PC-9 (cell line): ENCODE data around the gene VEGFD. TPM values are rescaled to one million over a fixed set of nuclear protein-coding genes. Genes with fewer than 3 reads are reported as not detected.

Experiments used
- BruUV-seq: library from RNA; stranded (reverse); fragments of 400-500 nt; replicated peaks from 2 replicates; lab custom pipeline; 2021; lab: Mats Ljungman, UMichigan
- CTCF ChIA-PET: fragments of 300-600 bp; sonication (Branson Sonifier 250); formaldehyde crosslinking; loops from one replicate; lab custom pipeline; 2022; ENCODE audit warnings: antibody characterized with exemption; lab: Charles Lee
- POLR2A ChIA-PET: fragments of 300-600 bp; sonication (Branson Sonifier 250); formaldehyde crosslinking; loops from one replicate; lab custom pipeline; 2022; ENCODE audit warnings: antibody characterized with exemption; ENCODE audit not compliant: unreplicated experiment; lab: Charles Lee
- DNase-seq, 2 experiments: peaks; one replicate each; pipeline versions ENCODE4 v3.0.0 to v3.0.0-alpha.2; 2015 to 2022; ENCODE audit warnings: mixed read lengths in 1 of 2
- H2AFZ ChIP-seq: fragments of 200-600 bp; sonication (generic); 2 replicates; pipeline ENCODE4 v1.8.1; 2017; ENCODE audit warnings: antibody characterized with exemption
- H3F3A ChIP-seq: fragments of 200-600 bp; sonication (generic); 2 replicates; pipeline ENCODE4 v1.8.1; 2017; ENCODE audit warnings: antibody characterized with exemption, mild to moderate bottlenecking, low read depth; ENCODE audit not compliant: insufficient read depth
- H3K27ac ChIP-seq: fragments of 200-600 bp; sonication (generic); 2 replicates; pipeline ENCODE4 v1.6.1; 2016; ENCODE audit warnings: mixed run types
- H3K27me3 ChIP-seq: fragments of 200-600 bp; sonication (generic); 2 replicates; pipeline ENCODE4 v1.6.1; 2016; ENCODE audit warnings: low read depth, mixed run types; ENCODE audit not compliant: insufficient read depth
- H3K36me3 ChIP-seq: fragments of 200-600 bp; sonication (generic); 2 replicates; pipeline ENCODE4 v1.6.1; 2016; ENCODE audit warnings: low read depth, mixed run types
- H3K4me1 ChIP-seq: fragments of 200-600 bp; sonication (generic); replicated peaks from 2 replicates; pipeline ENCODE4 v1.6.1; 2016; ENCODE audit warnings: mixed run types; ENCODE audit not compliant: insufficient read depth
- H3K4me2 ChIP-seq: fragments of 200-600 bp; sonication (generic); 2 replicates; pipeline ENCODE4 v1.6.1; 2017; ENCODE audit warnings: mixed run types
- H3K4me3 ChIP-seq: fragments of 200-600 bp; sonication (generic); 2 replicates; pipeline ENCODE4 v1.6.1; 2016; ENCODE audit warnings: mixed run types
- H3K79me2 ChIP-seq: fragments of 200-600 bp; sonication (generic); 2 replicates; pipeline ENCODE4 v1.6.1; 2017; ENCODE audit warnings: low read depth, mixed run types
- H3K9me2 ChIP-seq: fragments of 200-600 bp; sonication (generic); 2 replicates; pipeline ENCODE4 v1.8.1; 2017; ENCODE audit warnings: mild to moderate bottlenecking; ENCODE audit not compliant: insufficient read depth
- H3K9me3 ChIP-seq: fragments of 200-600 bp; sonication (generic); 2 replicates; pipeline ENCODE4 v1.8.1; 2016; ENCODE audit warnings: low read depth; ENCODE audit not compliant: insufficient read depth
- H4K20me1 ChIP-seq: fragments of 200-600 bp; sonication (generic); 2 replicates; pipeline ENCODE4 v1.8.1; 2017; ENCODE audit not compliant: insufficient read depth
- EZH2 ChIP-seq: fragments of 200-600 bp; sonication (generic); IDR thresholded peaks from 2 replicates; pipeline ENCODE4 v1.8.0; 2017; ENCODE audit warnings: antibody characterized with exemption, low read depth
- intact Hi-C: fragments of 100-400 bp; cut with micrococcal nuclease; formaldehyde crosslinking; loops from one replicate; pipeline ENCODE4 v1.10.0; 2022; ENCODE audit not compliant: unreplicated experiment
- total RNA-seq: library from RNA; stranded (reverse); gene quantifications from 2 replicates; pipeline ENCODE4 v1.2.3, GENCODE V29; 2021
- TF ChIP-seq, protein P1 (sequence below): fragments of 200-600 bp; sonication (generic); conservative IDR thresholded peaks from 2 replicates; pipeline ENCODE4 v1.6.1; 2017; ENCODE audit warnings: mixed run types, antibody characterized with exemption, mild to moderate bottlenecking, moderate library complexity

VEGFD gene
- total RNA-seq, 1 experiment from 2014 or later = 2.5 TPM

DNA sequence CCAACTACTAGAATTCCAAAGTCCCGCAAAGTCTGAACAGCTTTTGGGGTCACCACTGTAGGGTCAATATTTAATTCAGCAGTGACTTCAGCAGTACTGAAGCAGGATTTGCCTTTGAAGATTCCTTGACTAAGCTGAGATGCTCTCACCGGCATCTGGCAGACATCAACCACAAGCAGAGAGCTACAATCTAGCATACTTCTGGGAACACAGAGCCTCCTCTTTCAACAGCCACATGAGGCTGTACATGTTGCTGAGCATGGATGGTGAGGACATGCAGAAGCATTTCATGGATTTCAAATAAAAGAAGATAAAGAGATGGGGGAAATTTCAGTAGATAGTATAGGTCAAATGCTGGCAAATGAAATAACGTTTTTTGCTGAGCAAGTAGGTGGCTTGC is 62.1 kb downstream of the VEGFD start:
- ChIA-PET CTCF (no interaction called here), POLR2A (no interaction called here)
- DNase-seq = no peak
- Histone ChIP-seq H4K20me1 (no peaks in the 10 kb centered on the region), H3K79me2 (no peaks in the 10 kb centered on the region), H3K4me1 (no peaks in the 10 kb centered on the region), H3K9me3 (no peaks in the 10 kb centered on the region), H3F3A (no peaks in the 10 kb centered on the region), H3K27ac (no peak overlapping the region), H3K27me3 (no peaks in the 10 kb centered on the region), H3K36me3 (no peaks in the 10 kb centered on the region), H3K9me2 (no peaks in the 10 kb centered on the region), H3K4me3 (no peak overlapping the region), H3K4me2 (no peak overlapping the region), H2AFZ (no peak overlapping the region)
- intact Hi-C loops = no loop called here
- TF ChIP-seq, protein P1, sequence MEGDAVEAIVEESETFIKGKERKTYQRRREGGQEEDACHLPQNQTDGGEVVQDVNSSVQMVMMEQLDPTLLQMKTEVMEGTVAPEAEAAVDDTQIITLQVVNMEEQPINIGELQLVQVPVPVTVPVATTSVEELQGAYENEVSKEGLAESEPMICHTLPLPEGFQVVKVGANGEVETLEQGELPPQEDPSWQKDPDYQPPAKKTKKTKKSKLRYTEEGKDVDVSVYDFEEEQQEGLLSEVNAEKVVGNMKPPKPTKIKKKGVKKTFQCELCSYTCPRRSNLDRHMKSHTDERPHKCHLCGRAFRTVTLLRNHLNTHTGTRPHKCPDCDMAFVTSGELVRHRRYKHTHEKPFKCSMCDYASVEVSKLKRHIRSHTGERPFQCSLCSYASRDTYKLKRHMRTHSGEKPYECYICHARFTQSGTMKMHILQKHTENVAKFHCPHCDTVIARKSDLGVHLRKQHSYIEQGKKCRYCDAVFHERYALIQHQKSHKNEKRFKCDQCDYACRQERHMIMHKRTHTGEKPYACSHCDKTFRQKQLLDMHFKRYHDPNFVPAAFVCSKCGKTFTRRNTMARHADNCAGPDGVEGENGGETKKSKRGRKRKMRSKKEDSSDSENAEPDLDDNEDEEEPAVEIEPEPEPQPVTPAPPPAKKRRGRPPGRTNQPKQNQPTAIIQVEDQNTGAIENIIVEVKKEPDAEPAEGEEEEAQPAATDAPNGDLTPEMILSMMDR = no peak
- no peak for TF ChIP-seq EZH2
- no TSS peak for BruUV-seq

DNA sequence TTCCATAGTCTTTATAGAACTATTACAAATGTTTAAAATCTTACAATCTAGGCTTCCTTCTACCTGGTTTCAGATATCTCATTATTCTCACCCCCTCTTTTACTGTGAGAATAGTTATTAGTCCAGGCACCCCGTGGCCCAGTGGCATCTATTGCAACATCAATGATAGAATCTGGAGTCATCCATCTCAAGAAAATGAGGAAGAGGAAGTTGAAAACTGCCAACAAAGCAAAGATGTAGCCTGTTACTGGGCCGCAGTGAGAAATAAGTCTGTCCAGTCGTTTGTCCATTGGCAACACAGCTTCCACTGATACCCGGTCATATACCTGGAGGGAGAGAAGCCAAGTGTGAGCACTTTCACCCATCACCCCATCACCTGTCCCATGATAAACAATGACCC is 62.8 kb downstream of the VEGFD start:
- no peaks in the 10 kb centered on the region for H3K9me3 ChIP-seq
- BruUV-seq = no TSS peak
- H3K27me3 ChIP-seq = no peaks in the 10 kb centered on the region
- POLR2A ChIA-PET = no interaction called here
- intact Hi-C loops = no loop called here
- no peaks in the 10 kb centered on the region for H3K4me1 ChIP-seq
- H4K20me1 ChIP-seq = no peaks in the 10 kb centered on the region
- H3K36me3 ChIP-seq = no peaks in the 10 kb centered on the region
- H3K4me3 ChIP-seq = no peak overlapping the region
- TF ChIP-seq, protein P1 = no peak
- no peak for TF ChIP-seq EZH2
- no peak overlapping the region for H3K27ac ChIP-seq
- CTCF ChIA-PET = no interaction called here
- no peaks in the 10 kb centered on the region for H3F3A ChIP-seq
- H3K79me2 ChIP-seq = no peaks in the 10 kb centered on the region
- H3K4me2 ChIP-seq = no peak overlapping the region
- no peaks in the 10 kb centered on the region for H3K9me2 ChIP-seq
- no peak for DNase-seq
- no peak overlapping the region for H2AFZ ChIP-seq

DNA sequence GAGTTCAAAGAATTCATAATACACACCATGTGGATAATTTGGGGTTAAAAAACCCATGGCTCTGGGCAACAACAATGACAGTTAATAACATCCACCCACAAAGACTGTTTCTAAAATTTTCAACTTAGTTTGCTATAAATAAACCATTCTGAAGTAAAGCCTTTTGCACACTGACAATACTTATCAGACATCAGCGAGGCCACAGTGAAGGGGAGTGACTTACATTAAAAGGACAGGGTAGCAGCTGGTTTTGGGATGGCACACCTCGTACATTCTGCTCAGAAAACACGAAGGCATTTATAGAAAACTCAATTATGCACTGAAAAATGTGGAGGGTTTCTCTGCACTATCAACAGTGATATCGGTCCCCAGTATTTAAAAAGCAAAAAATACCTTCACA is 63.9 kb downstream of the VEGFD start:
- no TSS peak for BruUV-seq
- no peak overlapping the region for H3K27ac ChIP-seq
- DNase-seq = no peak
- H3K4me2 ChIP-seq = no peak overlapping the region
- no peaks in the 10 kb centered on the region for H3K36me3 ChIP-seq
- no peaks in the 10 kb centered on the region for H3K27me3 ChIP-seq
- intact Hi-C loops = no loop called here
- no peaks in the 10 kb centered on the region for H4K20me1 ChIP-seq
- H3F3A ChIP-seq = no peaks in the 10 kb centered on the region
- CTCF ChIA-PET = no interaction called here
- H3K79me2 ChIP-seq = no peaks in the 10 kb centered on the region
- no peaks in the 10 kb centered on the region for H3K9me3 ChIP-seq
- no peaks in the 10 kb centered on the region for H3K4me1 ChIP-seq
- no peak overlapping the region for H2AFZ ChIP-seq
- TF ChIP-seq, protein P1 = no peak
- TF ChIP-seq EZH2 = no peak
- H3K4me3 ChIP-seq = no peak overlapping the region
- POLR2A ChIA-PET = no interaction called here
- no peaks in the 10 kb centered on the region for H3K9me2 ChIP-seq
